AG09319 (cell line): ENCODE data around the gene SLC35E2B.

ENCODE experiments used
- DNase-seq: peaks from one replicate; pipeline ENCODE4 v3.0.0-alpha.2; 2010; ENCODE audit warnings: low read depth; ENCODE audit errors: extremely low read depth
- TF ChIP-seq, protein P1 (sequence below): IDR thresholded peaks from 2 replicates; pipeline ENCODE4 v1.5.1; 2011; ENCODE audit warnings: low read depth, mild to moderate bottlenecking, inconsistent platforms, low read length, moderate library complexity

SLC35E2B gene

DNA sequence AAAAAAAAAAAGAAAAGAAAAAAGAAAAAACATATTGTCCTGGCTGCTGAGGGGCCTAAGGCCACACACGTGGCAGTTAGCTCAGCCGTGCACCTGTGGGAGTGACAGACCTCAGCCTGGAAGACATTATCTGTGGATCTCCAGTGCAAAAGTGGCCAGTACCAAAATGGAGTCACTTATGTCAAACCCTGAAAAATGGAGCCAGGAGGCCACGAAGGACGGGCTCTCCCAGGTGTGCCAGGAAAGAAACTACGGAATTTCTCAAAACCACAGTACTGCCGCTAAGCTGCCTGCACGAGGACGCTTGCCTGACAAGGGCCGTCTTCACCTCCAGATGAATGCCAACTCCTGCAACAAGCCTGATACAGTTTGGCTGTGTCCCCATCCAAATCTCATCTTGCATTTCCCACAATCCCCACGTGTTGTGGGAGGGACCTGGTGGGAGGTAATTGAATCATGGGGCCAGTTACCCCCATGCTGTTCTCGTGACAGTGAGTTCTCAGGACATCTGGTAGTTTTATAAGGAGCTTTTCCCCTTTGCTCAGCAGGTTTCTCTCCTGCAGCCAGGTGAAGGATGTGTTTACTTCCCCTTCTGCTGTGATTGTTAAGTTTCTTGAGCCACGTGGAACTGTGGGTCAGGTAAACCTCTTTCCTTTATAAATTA lies 82.6 kb downstream of the SLC35E2B start:
- no peak for DNase-seq

More for the DNA sequence above, 82.6 kb downstream of the SLC35E2B start:
- TF ChIP-seq, protein P1, sequence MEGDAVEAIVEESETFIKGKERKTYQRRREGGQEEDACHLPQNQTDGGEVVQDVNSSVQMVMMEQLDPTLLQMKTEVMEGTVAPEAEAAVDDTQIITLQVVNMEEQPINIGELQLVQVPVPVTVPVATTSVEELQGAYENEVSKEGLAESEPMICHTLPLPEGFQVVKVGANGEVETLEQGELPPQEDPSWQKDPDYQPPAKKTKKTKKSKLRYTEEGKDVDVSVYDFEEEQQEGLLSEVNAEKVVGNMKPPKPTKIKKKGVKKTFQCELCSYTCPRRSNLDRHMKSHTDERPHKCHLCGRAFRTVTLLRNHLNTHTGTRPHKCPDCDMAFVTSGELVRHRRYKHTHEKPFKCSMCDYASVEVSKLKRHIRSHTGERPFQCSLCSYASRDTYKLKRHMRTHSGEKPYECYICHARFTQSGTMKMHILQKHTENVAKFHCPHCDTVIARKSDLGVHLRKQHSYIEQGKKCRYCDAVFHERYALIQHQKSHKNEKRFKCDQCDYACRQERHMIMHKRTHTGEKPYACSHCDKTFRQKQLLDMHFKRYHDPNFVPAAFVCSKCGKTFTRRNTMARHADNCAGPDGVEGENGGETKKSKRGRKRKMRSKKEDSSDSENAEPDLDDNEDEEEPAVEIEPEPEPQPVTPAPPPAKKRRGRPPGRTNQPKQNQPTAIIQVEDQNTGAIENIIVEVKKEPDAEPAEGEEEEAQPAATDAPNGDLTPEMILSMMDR = no peak
